SK-N-DZ (cell line): ENCODE measurements around the gene CD99.
A peak's percentile ranks its signal among the peaks of the same experiment; 100 is the strongest.

Experiments used
- DNase-seq: peaks from one replicate; pipeline ENCODE4 v3.0.0-alpha.2; 2015; ENCODE audit warnings: low spot score

Gene CD99

DNA sequence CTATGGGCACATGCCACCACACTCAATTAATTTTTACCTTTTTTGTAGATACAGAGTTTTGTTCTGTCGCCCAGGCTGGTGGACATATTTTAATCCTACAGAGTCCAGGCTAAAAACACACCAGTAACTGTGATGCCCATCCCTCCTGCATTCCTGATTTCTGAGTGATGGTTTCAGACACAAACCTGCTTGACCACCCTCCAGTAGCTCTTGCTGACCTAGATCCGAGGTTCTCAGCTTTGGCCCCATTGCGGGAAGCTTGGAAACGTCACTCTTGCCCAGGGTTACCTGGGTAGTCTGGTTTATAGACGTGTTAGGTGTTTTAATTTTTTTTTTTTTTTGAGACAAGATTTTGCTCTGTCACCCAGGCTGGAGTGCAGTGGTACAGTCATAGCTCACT is 7.5 kb downstream of the CD99 start:
- no peak for DNase-seq

DNA sequence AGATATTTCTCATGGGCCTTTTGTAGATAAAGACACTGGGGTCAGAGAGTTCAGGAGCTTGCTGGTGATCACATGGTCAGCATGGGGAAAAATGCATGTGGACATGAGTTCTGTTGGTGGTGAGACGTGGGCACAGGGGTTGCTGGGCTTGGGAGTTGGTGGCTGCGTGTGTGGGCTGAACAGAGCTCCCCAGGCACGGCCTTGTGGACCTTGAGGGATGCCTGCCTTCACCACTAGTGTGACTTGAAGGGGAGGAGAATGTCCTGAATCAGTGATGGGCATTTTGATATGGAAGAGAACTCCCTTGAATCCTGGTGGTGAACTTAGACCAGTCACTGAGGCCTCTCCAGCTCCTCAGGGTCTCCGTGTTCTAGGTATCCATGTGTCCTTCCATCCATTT is 8.9 kb downstream of the CD99 start:
- no peak for DNase-seq

- no peak for DNase-seq
These were observed 9.6 kb downstream of the CD99 start for GRCh38 chrX:2700405-2701320.

- DNase-seq, result no peak
These were observed 10.5 kb downstream of the CD99 start for GRCh38 chrX:2701600-2701999.

- DNase-seq, result no peak
These were observed 12.9 kb downstream of the CD99 start for GRCh38 chrX:2703991-2704369.

GRCh38 chrX:2705046-2705832 is 14.1 kb downstream of the CD99 start:
- no peak for DNase-seq

GRCh38 chrX:2707334-2707760 is 16.3 kb downstream of the CD99 start:
- no peak for DNase-seq

GRCh38 chrX:2708021-2708420 is 16.9 kb downstream of the CD99 start:
- DNase-seq, result no peak

DNA sequence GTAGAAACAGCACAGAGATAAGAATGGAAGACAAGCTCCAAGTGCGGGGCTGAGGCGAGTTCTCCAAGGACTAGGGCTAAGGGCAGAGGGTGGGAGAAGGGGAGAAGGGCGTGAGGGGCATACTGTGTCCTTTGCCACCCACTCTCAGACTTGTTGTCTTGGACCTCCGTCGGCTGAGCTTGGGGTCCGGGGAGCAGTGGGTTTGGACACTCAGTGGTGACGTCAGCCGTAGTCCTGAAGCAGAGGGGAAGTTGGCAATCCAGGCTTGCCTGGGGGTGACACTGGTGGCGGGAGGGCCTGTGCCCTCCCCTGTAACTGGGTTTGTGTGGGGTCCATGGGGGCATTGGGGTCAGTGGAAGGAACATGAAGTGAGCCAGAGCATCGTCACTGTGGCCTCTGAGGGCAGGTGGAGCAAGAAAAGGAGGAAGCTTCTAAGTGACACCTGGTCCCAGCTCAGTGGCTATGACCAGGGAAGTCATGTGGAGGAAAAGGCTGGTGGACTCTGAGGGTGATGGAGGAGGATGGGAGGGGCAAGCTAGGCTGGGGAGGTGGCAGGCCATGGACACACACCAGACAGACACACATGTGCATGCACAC is 17.6 kb downstream of the CD99 start:
- no peak for DNase-seq

- no peak for DNase-seq
These were observed 18.5 kb downstream of the CD99 start for GRCh38 chrX:2709556-2709955.

DNA sequence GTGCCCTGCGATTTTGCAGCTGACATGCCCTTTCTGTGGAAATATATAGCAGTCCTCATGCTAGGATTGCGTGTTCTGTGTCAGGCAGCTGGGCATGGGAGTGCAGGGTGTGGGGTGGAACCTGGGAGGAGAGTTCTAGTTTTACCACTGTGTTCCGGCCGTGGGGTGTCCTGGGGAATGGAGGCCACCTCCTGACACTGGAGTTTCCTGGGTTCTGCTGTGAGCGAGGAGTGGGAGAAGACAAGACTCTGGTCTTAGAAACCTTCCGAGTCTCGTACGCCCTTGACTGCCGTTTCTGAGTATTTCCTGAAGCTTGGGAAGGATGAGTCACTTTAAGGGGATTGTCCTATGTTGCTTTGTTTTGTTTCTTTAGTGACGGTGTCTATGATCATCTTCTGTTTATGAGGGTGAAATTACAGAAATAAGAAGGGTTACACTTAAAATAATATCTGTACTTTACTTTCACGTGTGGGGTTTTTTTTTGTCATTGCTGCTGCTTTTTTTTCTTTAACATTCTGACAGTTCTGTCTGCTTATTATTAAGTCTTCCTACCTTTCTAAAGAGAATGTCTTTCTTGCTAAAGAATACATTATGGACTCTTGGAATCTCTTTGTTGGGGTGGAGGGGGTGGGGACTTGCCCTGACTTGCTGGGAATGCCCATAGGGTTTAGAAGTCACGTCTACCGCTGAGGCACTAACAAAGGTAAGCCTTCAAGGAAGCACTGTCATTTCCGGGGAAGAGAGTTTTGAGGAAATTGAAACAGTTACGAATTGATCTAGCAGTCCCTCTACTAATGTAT is 19.1 kb downstream of the CD99 start:
- no peak for DNase-seq

DNA sequence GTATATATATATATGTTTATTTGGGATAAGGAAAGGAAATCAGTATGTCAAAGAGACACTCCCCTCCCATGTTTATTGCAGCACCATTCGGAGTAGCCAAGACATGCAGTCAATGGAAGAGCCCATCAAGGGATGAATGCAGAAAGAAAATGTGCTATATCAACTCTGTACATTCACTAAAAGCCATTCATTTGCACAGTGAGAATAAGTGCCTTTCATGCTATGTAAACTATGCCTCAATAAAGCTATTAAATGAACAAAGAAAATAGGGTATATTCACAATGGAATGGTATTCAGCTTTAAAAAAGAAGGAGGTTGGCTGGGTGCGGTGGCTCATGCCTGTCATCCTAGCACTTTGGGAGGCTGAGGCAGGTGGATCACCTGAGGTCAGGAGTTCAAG is 20.3 kb downstream of the CD99 start:
- DNase-seq, result no peak

- DNase-seq, result peak; percentile 45
These were observed 21.3 kb downstream of the CD99 start for GRCh38 chrX:2712428-2712827.

GRCh38 chrX:2712890-2713840 is 22.1 kb downstream of the CD99 start:
- no peak for DNase-seq

GRCh38 chrX:2714551-2714950 is 23.5 kb downstream of the CD99 start:
- DNase-seq, result no peak

- DNase-seq, result no peak
These were observed 24.0 kb downstream of the CD99 start for GRCh38 chrX:2715066-2715600.

DNA sequence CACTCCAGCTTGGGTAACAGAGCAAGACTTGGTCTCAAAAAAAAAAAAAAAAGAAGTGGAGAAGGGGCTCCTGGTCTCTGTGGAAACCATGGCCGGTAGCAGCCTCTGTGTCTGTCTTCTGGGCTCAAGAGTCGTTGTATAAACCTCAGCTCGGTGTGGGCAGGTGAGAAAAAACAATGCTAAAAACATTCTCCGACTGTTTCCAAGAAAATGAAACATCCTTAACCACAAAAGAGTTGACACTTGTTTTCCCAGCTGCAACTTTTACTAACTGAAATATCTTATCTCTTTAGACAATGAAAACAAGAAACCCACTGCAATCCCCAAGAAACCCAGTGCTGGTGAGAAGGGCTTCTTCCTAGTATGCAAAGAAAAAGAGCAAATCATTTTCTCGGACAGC is 26.2 kb downstream of the CD99 start:
- no peak for DNase-seq

GRCh38 chrX:2718821-2719220 is 27.7 kb downstream of the CD99 start:
- no peak for DNase-seq

DNA sequence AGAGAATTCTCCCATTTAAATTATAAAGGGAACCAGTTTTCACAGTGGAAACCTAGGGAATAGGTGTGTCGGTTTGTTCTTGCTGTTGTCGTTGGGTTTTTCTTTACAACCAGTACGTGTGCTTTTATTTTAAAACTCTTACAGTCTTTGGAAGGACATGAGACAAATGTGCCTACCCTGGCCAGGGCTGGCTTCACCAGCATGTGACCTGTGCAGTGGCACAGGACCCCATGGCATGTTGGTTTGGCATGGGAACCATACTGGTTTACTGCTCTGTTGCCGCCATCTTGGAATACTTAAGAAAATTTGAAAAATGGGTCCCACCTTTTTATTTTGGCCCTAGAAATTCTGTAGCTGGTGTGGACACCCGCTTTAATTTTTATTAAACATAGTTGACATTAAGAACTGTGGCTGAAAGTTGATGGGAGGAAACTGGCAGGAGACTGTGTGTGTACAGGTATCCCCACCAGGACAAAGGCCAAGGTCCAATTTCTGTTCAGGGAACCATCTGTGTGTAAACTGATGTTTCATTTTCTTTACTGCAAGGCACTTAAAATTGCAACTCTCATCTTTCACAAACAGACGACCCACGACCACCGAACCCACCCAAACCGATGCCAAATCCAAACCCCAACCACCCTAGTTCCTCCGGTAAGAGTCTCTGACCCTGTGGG is 28.8 kb downstream of the CD99 start:
- DNase-seq, result no peak
